Umbilical cord (tissue), 2 donors: ENCODE measurements around the gene PLAAT5. TPM values are rescaled to one million over a fixed set of nuclear protein-coding genes. Genes with fewer than 3 reads are reported as not detected.
"Not testable (repeated sequence)": the region's sequence is repeated elsewhere in the genome, so short reads cannot be mapped to it uniquely, and the experiment has no call there.

Source experiments
- DNase-seq: peaks from one replicate; pipeline ENCODE4 v3.0.0-alpha.2; 2015; ENCODE audit warnings: low spot score
- total RNA-seq: library from RNA; depleted of rRNA; stranded (reverse); fragments of >200 nt; gene quantifications from one replicate; pipeline ENCODE4 v1.2.3, GENCODE V29; 2014; ENCODE audit warnings: low replicate concordance; ENCODE audit not compliant: insufficient read depth

PLAAT5 gene, protein sequence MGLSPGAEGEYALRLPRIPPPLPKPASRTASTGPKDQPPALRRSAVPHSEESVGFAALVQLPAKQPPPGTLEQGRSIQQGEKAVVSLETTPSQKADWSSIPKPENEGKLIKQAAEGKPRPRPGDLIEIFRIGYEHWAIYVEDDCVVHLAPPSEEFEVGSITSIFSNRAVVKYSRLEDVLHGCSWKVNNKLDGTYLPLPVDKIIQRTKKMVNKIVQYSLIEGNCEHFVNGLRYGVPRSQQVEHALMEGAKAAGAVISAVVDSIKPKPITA
- total RNA-seq = not detected

DNA sequence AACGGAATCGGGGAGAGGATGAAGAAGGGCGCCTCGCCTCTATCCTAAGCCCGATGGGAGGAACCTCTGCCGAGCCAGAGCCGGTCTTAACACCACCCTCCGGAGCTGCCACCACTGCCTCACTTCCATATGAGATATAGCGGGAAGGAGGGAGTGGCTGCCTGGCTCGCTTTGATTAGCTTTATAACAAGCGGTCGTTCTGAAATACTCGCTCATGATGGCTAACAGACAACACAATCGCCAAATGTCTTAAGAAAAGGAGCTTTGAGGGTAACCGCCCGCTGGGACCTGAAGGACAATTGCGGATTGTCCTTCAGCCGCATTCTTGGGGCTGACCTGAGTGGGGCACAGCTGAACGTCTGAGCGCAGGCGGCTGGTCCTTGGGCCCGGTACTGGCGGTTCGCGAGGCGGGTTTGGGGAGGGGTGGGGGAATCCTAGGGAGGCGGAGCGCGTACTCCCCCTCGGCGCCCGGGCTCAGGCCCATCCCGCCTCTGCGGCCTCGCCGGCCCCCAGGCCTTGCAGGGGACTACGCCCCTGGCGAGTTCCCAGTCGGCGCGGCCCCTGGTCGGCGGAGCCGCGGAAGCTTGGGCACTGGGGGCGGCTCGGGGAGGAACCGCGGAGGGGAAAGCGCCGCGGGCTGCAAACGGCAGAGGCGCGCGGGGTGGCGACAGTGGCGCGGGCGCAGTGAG is at the start of gene PLAAT5:
Gene PLAAT5, minus strand, starts transcription at position 617 of the 689 bp plus-strand sequence. Its CDS starts 133 bp downstream, at position 484.
- peak; percentile 57 for DNase-seq

DNA sequence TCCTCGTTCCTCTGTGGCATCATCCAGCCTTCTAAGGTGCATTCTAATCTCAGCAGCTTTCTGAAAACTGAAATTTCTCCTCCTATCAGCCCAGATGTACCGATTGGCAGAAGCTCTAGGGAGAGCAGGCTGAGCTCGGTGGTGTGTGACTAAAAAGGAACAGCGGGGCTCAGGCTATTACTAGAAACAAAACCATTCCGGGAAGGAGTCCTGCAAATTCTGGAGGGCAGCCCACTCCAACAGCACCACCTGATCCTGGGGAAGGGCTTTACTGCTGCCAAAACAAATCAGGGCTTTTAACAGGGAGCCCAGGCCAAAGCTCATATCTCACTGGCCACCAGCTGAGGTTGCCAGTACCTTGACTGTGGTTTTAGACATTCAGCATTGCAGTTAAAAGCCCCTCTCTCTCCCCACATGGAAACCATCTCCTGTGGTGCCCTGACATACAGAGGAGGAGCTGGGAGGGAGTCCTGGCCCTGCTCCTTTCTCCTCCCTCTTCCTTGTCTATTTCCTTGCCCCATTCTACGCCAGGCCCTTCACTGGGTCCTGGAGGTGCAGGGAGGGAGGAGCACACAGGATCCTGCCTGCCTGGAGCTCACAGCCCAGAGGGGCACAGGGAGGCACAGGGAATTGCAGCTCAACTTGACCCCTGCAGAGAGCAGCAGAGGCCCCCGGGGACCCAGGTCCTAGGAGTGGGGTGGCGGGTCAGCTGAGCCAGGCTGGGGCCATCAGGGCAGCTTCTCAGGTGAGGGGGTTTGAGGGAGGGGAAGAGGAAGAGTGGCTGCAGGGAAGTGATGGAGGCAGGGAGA is 46.5 kb upstream of the PLAAT5 start:
- DNase-seq = peak; percentile 63

DNA sequence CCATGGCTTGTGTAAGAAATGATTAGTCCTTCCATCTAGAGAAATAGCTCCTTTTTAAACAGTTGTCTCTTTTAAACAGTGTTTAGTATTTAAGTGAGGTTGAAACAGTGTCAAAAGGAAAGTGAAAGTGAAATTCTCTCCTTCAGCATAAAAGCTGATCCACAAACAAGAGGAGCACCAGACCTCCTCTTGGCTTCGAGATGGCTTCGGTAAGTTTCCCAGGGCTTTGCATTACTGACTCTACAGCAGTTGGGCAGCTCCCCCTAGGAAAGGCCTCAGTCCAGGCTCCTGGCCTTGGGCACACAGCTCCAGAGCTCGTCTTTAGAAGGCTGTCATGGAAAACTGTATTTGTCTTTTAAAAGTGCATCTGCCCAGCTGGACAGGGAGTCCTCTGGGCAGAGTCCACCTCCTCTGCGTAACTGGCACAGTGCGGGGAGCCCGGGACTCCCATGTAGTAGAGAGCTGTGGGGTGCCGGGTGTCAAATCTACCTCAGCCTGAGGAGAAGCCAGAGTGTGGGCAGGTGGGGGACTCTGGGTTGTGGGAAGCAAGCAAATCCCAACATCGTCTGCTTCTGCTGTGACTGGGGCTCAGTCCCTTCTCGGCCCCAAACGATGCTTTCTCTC is 45.8 kb upstream of the PLAAT5 start, which contains the start of gene PLAAT4:
Gene PLAAT4, plus strand, starts transcription at position 140 of the 624 bp plus-strand sequence. Its CDS starts 61 bp downstream, at position 201.
- peak; percentile 64 for DNase-seq

DNA sequence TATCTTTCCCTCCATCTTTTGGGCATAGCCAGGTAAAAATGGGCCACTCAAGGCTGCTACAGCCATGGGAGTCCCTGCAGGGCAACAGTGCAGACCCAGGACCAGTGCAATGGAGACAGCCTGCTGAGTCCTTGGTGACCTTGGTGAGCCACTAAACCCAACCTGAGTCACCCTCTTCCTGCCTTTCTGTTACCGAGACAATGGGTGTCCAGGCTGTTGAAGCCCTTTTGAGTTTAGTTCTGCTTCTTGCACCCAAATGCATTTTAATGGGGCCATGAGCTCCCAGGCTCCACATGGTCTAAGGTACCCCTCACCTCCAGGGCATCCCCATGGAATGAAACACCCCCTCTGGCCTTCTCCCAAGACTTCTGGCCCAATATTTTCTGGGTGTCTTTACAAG is 44.8 kb upstream of the PLAAT5 start:
- no peak for DNase-seq

DNA sequence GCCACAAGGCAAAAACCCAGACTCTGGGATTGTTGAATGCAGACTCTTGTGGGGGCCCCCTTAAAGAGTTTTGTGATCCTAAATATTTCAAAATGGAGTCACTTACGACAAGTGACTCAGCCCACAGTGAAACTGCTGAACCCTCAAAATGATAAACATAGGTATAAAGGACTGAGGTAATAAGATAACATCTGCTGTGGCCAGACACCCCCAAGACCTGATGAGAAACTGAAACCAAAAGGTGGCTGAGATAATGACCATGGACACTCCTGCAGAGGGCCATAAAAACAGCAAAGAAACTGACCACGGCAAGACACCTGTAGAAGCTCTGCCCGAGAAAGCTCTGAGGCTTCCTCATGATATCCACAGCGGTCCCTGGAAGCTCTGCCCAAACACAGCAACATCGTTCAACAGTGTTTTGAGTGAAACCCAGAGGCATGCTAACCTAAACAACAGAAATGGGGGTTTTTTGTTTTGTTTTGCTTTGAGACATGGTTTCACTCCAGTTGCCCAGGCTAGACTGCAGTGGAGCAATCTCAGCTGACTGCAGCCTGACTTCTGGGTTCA is 44.0 kb upstream of the PLAAT5 start:
- DNase-seq = no peak

DNA sequence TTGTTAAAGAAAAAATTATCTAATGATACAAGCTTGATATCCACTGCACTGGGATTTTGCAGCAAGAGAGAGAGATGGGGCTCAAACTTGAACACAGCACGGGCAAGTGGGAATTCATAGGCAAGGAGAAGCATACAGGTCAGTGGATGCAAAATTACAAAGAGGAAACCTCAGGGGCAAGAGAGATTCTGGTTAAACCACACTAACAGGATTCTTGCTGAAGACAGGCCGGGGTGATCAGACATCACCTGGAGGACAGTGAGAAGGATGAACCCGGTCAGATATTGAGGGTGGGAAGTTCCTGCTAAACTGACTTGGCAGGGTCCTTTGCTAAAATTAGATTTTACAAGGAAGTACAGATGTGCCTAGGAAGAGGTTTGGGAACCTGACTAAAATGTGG is 43.1 kb upstream of the PLAAT5 start:
- DNase-seq = no peak

DNA sequence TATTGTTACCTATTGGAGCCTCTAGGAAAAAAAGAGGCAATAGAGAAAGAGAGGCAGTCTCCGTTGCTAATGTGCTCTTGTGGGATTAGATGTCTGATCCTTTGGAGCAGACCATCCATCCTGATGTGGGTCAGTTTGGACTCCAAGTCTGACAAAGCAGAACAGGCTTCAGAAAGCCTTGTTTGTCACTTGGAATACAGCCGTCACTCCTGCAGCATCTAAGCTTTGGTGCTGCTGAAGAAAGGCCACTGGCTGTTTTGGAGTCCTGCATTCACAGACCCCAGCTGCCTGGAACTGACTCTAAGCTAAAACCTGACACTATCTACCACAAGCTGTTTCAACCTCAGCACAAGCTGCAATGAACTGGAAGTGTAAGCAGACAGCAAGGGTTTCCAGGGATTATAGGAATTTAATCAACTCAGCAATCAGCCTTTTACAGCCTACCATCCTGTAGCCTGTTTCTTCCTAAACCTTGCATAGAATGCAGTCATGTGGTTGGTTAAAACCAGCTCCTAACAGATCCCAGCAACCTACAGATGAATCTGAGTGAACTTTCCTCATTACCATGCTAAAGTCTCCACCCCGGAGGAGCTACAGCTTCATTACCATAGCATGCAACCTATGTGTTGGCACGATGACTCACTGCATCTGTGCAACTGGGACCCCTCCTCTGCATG is 42.0 kb upstream of the PLAAT5 start:
- no peak for DNase-seq

DNA sequence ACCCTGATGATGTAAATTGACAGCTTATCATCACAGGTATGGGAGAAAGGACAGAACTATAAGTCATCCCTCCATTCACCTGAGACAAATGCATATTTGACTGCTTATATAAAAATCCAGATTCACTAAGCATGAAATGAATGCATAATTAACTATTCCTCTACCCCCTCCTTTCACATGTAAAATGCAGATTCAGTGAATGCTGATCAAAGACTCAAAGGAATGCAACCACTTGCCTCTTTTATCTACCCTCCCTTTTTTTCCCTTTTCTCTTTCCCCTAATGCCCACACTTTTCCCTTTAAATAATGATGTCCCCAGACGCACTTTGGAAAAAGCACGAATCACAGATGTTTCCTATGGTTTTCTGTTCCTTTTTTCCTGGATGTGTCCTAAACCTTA is 41.1 kb upstream of the PLAAT5 start:
- DNase-seq = no peak

DNA sequence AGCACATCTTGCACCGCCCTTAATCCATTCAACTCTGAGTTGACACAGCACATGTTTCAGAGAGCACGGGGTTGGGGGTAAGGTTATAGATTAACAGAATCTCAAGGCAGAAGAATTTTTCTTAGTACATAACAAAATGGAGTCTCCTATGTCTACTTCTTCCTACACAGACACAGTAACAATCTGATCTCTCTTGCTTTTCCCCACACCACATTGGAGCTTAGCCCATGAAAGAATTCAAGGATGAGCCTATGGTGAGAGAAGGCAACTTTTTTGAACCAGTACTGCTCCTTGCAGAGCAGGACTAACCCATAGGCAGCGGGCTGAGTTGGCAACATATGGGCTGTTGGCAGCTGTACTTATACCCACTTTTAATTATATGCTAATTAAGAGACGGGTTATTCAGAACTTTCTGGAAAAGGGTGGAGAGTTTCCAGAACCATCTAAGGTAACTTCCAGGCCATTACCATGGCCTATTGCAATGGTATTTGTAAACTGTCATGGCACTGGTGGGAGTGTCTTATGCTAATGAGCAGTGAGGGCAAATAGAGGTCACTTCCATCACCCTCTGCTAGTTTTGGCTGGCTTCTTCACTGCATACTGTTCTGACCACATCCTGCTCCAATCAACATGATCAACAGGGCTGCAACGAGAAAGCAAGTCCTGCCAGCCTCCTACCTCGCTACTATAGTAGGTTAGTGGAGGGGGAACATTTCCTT is 40.3 kb upstream of the PLAAT5 start:
- DNase-seq = not testable (repeated sequence)

DNA sequence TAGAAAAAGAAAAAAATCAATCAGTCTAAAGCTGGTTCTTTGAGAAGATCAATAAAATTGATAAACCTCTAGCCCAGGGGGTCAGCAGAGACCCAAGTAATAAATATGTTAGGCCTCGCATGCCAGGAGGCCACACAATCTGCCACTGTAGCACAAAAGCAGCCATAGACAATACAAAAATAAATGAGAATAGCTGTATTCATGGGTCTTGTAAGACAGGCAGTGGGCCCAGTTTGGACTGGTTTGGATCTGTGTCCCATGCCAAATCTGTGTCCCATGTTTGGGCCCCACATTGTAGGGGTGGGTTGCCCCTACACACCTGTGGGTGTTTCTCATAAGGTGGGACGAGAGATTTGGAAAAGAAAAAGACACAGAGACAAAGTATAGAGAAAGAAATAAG is 39.1 kb upstream of the PLAAT5 start:
- no peak for DNase-seq

DNA sequence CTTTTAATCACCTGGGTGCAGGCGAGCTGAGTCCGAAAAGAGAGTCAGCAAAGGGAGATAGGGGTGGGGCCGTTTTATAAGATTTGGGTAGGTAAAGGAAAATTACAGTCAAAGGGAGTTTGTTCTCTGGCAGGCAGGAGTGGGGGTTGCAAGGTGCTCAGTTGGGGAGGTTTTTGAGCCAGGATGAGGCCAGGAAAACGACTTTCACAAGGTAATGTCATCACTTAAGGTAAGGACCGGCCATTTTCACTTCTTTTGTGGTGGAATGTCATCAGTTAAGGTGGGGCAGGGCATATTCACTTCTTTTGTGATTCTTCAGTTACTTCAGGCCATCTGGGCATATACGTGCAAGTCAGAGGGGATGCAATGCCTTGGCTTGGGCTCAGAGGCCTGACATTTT is 38.4 kb upstream of the PLAAT5 start:
- not testable (repeated sequence) for DNase-seq

DNA sequence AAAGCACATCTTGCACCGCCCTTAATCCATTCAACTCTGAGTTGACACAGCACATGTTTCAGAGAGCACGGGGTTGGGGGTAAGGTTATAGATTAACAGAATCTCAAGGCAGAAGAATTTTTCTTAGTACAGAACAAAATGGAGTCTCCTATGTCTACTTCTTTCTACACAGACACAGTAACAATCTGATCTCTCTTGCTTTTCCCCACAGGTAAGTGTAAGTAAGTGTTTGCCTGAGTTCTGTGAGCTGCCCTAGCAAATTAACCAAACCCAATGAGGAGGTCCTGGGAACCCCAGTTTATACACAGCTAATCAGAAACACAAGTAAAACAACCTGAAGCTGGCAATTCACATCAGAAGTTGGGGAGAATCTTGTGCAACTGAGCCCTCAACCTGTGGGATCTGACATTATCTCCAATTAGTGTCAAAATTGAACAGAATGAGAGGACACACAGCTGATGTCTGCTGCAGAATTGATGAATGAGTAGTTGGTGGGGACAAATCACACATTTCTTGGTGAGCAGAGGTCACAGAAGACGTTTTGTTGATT is 37.8 kb upstream of the PLAAT5 start:
- not testable (repeated sequence) for DNase-seq

DNA sequence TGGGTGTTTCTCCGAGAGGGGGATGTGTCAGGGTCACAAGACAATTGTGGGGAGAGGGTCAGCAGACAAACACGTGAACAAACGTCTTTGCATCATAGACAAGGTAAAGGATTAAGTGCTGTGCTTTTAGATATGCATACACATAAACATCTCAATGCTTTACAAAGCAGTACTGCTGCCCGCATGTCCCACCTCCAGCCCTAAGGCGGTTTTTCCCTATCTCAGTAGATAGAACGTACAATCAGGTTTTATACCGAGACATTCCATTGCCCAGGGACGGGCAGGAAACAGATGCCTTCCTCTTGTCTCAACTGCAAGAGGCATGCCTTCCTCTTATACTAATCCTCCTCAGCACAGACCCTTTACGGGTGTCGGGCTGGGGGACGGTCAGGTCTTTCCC is 37.2 kb upstream of the PLAAT5 start:
- DNase-seq = not testable (repeated sequence)

DNA sequence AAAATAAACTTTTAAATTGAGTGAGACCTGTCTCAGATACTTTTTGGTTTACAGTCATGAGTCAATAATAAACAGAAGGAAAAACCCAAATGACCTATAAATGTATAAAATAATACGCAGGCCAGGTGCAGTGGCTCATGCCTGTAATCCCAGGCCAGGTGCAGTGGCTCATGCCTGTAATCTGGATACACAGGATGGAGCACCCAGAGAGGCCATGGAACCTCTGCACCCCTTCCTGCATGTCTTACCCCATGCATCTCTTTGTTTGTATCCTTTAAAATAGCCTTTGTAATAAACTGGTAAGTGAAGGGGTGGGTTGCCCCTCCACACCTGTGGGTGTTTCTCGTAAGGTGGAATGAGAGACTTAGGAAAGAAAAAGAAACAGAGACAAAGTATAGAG is 36.7 kb upstream of the PLAAT5 start:
- DNase-seq = no peak

DNA sequence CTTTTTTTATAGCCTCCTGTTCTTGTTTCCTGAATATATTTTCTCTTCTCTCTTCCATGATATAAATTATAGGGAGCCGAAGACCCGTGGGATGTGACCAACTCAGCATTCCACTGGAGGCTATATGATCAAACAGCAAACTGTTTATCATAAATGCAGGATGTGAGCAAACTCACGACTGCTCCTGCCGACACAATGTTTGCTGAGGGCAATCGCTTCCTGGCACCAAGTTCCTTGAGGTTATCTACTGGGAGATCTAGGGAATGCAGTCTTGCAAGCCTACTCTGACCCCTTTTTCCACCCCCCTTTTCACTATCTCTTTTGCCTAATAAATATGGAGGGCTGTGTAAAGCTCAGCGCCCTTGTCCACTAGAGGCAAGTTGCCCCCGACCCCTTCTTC is 32.2 kb upstream of the PLAAT5 start:
- DNase-seq = no peak

DNA sequence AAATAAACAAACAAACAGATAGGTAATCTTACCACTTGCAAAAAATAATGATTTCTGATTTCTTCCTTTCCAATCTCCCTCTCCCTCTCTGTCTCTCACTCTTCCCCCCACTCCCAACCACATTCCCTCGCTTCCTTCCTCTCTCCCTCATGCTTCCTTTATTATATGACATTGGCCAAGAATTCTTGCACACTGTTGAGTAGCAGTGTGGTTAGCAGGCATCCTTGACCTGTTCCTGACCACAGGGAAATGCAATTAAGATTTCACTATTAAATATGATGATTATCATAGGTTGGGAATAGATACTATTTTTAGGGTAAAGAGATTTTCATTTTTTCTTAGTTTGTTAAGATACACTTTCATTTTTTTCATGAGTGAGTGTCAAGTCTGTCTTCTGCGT is 30.9 kb upstream of the PLAAT5 start:
- no peak for DNase-seq

DNA sequence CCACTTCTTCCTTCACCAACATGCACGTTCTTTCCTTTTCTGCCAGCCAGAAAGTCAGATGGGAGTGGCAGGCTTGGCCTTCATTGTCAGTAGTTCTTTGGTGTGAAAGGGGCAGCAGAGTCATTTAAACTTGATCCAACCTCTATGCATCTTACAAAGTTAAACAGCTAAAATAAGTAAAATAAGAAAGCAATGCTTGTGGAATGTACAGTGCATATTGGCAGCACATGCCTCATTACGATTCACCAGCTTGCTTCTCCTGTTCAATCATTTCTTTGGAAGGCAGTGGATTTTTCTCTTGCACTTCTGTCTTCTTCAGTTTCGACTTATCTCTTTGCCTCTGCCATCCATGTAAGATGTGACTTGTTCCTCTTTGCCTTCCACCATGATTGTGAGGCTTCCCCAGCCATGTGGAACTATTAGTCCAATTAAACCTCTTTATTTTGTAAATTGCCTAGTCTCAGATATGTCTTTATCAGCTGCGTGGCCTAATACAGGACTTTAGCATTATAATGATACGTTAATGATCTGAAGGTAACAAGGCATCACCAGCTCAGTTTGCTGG is 29.7 kb upstream of the PLAAT5 start:
- no peak for DNase-seq

DNA sequence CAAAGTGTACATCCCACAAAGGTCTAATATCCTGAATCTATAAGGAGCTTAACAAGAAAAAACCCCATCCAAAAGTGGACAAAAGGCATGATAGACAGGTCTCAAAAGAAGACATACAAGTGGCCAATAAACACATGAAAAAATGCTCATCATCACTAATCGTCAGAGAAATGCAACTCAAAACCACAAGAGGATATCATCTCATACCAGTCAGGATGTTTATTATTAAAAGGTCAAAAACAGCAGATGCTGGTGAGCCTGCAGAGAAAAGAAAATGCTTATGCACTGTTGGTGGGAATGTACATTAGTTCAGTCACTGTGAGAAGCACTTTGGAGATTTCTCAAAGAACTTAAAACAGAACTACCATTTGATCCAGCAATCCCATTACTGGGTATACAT is 27.6 kb upstream of the PLAAT5 start:
- no peak for DNase-seq

DNA sequence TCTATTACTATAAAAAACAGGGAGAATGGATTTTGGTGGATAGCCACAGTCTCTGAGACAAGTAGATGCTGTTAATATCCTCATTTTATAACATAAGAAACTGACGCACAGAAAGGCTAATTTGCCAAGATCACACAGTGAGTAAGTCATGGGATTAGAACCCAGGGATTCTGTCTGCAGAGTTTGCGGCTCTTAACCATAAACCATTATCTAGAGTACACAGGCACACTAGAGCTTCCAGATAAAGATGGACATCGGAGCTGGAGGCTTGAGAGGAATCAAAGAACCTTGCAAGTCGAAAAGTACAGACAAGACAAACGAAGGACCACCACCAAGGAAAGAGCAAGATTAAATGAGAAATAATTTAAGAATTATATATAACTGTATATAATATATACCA is 26.2 kb upstream of the PLAAT5 start:
- no peak for DNase-seq

DNA sequence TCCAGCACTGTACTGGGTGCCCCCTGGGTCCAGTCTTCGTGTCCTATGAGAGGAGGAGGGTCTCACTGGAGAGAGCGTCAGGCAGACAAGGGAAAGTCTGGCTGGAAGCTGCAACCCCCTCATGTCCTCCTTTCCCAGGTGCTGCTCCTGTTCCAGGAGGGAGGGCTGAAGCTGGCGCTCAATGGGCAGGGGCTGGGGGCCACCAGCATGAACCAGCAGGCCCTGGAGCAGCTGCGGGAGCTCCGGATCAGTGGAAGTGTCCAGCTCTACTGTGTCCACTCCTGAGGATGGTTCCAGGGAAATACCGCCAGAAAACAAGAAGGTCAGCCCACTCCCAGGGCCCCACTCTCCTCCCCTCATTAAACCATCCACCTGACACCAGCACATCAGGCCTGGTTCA is 25.1 kb upstream of the PLAAT5 start:
- DNase-seq = no peak
